ENCODE data around the gene B3GNT3.

Gene B3GNT3

GRCh38 chr19:17755443-17755890, 39.5 kb upstream of the B3GNT3 start:
- no peak overlapping the region for H3K9ac ChIP-seq (ENCODE audit: low read depth, low read length)
- no peaks in the 10 kb centered on the region for H3K4me1 ChIP-seq (ENCODE audit: control insufficient read depth, insufficient read depth, low read length)
- H3K27me3 ChIP-seq (ENCODE audit: control insufficient read depth, insufficient read depth, low read length), result no peaks in the 10 kb centered on the region
- H3K36me3 ChIP-seq (ENCODE audit: control insufficient read depth, insufficient read depth, low read length), result no peaks in the 10 kb centered on the region
- no peaks in the 10 kb centered on the region for H3K9me3 ChIP-seq (ENCODE audit: control insufficient read depth, insufficient read depth, low read length)
- H3K4me3 ChIP-seq (ENCODE audit: low read depth, low read length), result no peak overlapping the region

DNA sequence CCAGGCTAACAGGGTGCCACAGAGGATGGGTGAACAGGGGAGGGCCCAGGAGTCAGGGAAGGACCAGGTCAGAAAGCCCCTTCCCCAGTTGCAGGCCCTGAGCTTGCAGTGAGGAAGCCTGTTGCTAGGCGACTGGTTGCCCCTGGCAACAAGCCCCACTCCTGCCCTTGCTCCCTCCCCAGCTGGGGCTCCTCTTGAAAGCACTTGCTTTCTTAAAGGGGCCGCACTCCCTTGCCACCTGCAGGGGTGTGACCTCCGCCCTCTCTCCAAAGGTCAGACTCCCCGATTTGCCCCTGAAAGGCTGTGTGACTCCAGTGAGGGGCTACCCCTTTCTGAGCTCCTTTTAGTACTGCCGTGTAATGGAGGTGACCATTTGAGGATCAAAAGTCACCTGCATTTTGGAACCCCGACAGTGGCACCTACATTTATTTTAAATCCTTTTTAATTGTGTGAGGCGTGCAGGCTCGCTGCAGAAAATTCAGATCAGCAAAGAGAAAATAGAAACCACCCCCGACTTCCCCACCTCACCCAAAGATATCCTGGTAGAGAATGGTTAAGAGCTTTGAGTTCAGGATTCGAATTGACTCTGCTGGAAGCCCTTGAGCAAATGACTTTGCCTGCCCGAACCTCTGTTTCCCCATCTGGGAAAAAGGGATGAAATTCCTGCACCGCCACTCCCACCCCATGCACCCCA, 38.8 kb upstream of the B3GNT3 start:
- Histone ChIP-seq H3K36me3 (ENCODE audit: control insufficient read depth, insufficient read depth, low read length) (no peaks in the 10 kb centered on the region), H3K9ac (ENCODE audit: low read depth, low read length) (no peak overlapping the region), H3K4me1 (ENCODE audit: control insufficient read depth, insufficient read depth, low read length) (no peaks in the 10 kb centered on the region), H3K4me3 (ENCODE audit: low read depth, low read length) (no peak overlapping the region), H3K9me3 (ENCODE audit: control insufficient read depth, insufficient read depth, low read length) (no peaks in the 10 kb centered on the region), H3K27me3 (ENCODE audit: control insufficient read depth, insufficient read depth, low read length) (no peaks in the 10 kb centered on the region)

GRCh38 chr19:17757125-17757524, 37.8 kb upstream of the B3GNT3 start:
- Histone ChIP-seq H3K36me3 (ENCODE audit: control insufficient read depth, insufficient read depth, low read length) (no peaks in the 10 kb centered on the region), H3K9me3 (ENCODE audit: control insufficient read depth, insufficient read depth, low read length) (no peaks in the 10 kb centered on the region), H3K4me3 (ENCODE audit: low read depth, low read length) (no peak overlapping the region), H3K4me1 (ENCODE audit: control insufficient read depth, insufficient read depth, low read length) (no peaks in the 10 kb centered on the region), H3K9ac (ENCODE audit: low read depth, low read length) (no peak overlapping the region), H3K27me3 (ENCODE audit: control insufficient read depth, insufficient read depth, low read length) (no peaks in the 10 kb centered on the region)

GRCh38 chr19:17758515-17758914, 36.4 kb upstream of the B3GNT3 start:
- Histone ChIP-seq H3K9ac (ENCODE audit: low read depth, low read length) (no peak overlapping the region), H3K4me1 (ENCODE audit: control insufficient read depth, insufficient read depth, low read length) (no peaks in the 10 kb centered on the region), H3K36me3 (ENCODE audit: control insufficient read depth, insufficient read depth, low read length) (no peaks in the 10 kb centered on the region), H3K27me3 (ENCODE audit: control insufficient read depth, insufficient read depth, low read length) (no peaks in the 10 kb centered on the region), H3K4me3 (ENCODE audit: low read depth, low read length) (no peak overlapping the region), H3K9me3 (ENCODE audit: control insufficient read depth, insufficient read depth, low read length) (no peaks in the 10 kb centered on the region)

GRCh38 chr19:17761148-17761547, 33.8 kb upstream of the B3GNT3 start:
- no peaks in the 10 kb centered on the region for H3K9me3 ChIP-seq (ENCODE audit: control insufficient read depth, insufficient read depth, low read length)
- no peaks in the 10 kb centered on the region for H3K4me1 ChIP-seq (ENCODE audit: control insufficient read depth, insufficient read depth, low read length)
- no peak overlapping the region for H3K9ac ChIP-seq (ENCODE audit: low read depth, low read length)
- no peak overlapping the region for H3K4me3 ChIP-seq (ENCODE audit: low read depth, low read length)
- H3K36me3 ChIP-seq (ENCODE audit: control insufficient read depth, insufficient read depth, low read length), result no peaks in the 10 kb centered on the region
- no peaks in the 10 kb centered on the region for H3K27me3 ChIP-seq (ENCODE audit: control insufficient read depth, insufficient read depth, low read length)

DNA sequence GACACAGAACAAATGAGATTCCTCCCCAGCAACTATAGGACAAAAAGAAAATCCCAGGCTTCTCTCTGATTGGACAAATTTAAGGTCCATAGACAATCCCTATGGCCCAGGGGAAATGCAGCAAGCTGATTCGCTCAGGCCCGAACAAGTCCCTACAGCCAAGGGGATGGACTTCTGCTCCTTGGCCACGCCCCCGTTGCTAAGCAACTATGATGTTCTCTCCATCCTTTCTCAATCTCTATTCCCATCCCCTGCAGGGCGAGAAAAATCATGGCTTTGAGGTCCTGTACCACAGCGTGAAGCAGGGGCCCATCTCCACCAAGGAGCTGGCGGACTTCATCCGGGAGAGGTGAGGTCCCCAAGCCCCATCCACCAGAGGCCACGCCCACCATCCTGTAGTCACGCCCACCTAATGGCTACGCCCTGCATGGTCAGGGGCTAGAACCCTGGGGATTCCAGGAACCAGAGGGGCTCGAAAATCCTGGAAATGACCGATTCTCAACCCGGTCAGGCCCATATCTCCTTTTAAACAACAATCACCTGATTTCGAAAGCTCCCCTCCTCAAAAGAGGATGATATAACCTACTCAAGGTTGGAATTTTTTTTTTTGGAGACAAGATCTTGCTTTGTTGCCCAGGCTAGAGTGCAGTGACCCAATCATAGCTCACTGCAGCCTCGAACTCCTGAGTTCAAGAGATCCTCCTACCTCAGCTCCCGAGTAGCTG, 32.3 kb upstream of the B3GNT3 start:
- Histone ChIP-seq H3K36me3 (ENCODE audit: control insufficient read depth, insufficient read depth, low read length) (no peaks in the 10 kb centered on the region), H3K4me1 (ENCODE audit: control insufficient read depth, insufficient read depth, low read length) (no peaks in the 10 kb centered on the region), H3K4me3 (ENCODE audit: low read depth, low read length) (peak overlapping the region; percentile 35), H3K27me3 (ENCODE audit: control insufficient read depth, insufficient read depth, low read length) (no peaks in the 10 kb centered on the region), H3K9me3 (ENCODE audit: control insufficient read depth, insufficient read depth, low read length) (no peaks in the 10 kb centered on the region), H3K9ac (ENCODE audit: low read depth, low read length) (no peak overlapping the region)

GRCh38 chr19:17764348-17764747, 30.6 kb upstream of the B3GNT3 start:
- H3K27me3 ChIP-seq (ENCODE audit: control insufficient read depth, insufficient read depth, low read length), result no peaks in the 10 kb centered on the region
- H3K4me3 ChIP-seq (ENCODE audit: low read depth, low read length), result no peak overlapping the region
- H3K9me3 ChIP-seq (ENCODE audit: control insufficient read depth, insufficient read depth, low read length), result no peaks in the 10 kb centered on the region
- H3K36me3 ChIP-seq (ENCODE audit: control insufficient read depth, insufficient read depth, low read length), result no peaks in the 10 kb centered on the region
- no peaks in the 10 kb centered on the region for H3K4me1 ChIP-seq (ENCODE audit: control insufficient read depth, insufficient read depth, low read length)
- H3K9ac ChIP-seq (ENCODE audit: low read depth, low read length), result no peak overlapping the region

- Histone ChIP-seq H3K4me1 (ENCODE audit: control insufficient read depth, insufficient read depth, low read length) (no peaks in the 10 kb centered on the region), H3K9ac (ENCODE audit: low read depth, low read length) (no peak overlapping the region), H3K36me3 (ENCODE audit: control insufficient read depth, insufficient read depth, low read length) (no peaks in the 10 kb centered on the region), H3K27me3 (ENCODE audit: control insufficient read depth, insufficient read depth, low read length) (no peaks in the 10 kb centered on the region), H3K4me3 (ENCODE audit: low read depth, low read length) (no peak overlapping the region), H3K9me3 (ENCODE audit: control insufficient read depth, insufficient read depth, low read length) (no peaks in the 10 kb centered on the region)
These were observed 29.8 kb upstream of the B3GNT3 start for GRCh38 chr19:17765069-17765618.

DNA sequence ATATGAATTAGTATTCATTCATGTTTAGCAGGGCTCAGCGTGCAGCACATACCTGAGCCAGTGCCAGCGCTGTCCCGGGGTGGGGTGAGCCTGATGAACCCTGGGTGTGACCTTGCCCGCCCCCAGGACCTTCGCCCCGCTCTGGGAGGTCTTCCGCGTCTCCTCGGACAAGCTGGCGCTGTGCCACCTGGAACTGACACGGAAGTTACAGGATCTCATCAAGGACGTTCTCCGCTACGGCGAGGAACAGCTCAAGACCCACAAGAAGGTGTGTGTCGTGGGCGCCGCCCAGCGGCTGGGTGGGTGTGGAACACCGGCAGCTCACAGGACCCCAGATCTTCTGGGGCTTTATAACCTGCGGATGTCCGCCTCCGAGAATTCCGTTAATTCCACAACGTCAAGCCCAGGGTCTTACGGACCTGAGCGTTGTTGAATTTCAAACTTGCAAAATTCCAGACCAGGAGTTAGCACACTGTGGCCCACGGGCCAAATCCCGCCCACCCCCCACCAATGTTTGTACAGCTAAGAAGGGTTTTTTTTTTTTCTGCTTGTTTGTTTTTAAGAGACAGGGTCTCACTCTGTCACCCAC, 28.3 kb upstream of the B3GNT3 start:
- Histone ChIP-seq H3K4me3 (ENCODE audit: low read depth, low read length) (peak overlapping the region; percentile 27), H3K9ac (ENCODE audit: low read depth, low read length) (no peak overlapping the region), H3K36me3 (ENCODE audit: control insufficient read depth, insufficient read depth, low read length) (no peaks in the 10 kb centered on the region)

GRCh38 chr19:17767559-17767958, 27.4 kb upstream of the B3GNT3 start:
- Histone ChIP-seq H3K36me3 (ENCODE audit: control insufficient read depth, insufficient read depth, low read length) (peaks cover 5% of the 10 kb centered on the region), H3K9ac (ENCODE audit: low read depth, low read length) (no peak overlapping the region), H3K4me3 (ENCODE audit: low read depth, low read length) (no peak overlapping the region), H3K9me3 (ENCODE audit: control insufficient read depth, insufficient read depth, low read length) (no peaks in the 10 kb centered on the region), H3K27me3 (ENCODE audit: control insufficient read depth, insufficient read depth, low read length) (no peaks in the 10 kb centered on the region), H3K4me1 (ENCODE audit: control insufficient read depth, insufficient read depth, low read length) (no peaks in the 10 kb centered on the region)

More for the DNA sequence above, 28.3 kb upstream of the B3GNT3 start:
- no peaks in the 10 kb centered on the region for H3K27me3 ChIP-seq (ENCODE audit: control insufficient read depth, insufficient read depth, low read length)
- H3K4me1 ChIP-seq (ENCODE audit: control insufficient read depth, insufficient read depth, low read length), result no peaks in the 10 kb centered on the region
- no peaks in the 10 kb centered on the region for H3K9me3 ChIP-seq (ENCODE audit: control insufficient read depth, insufficient read depth, low read length)

GRCh38 chr19:17770613-17771012, 24.3 kb upstream of the B3GNT3 start:
- Histone ChIP-seq H3K36me3 (ENCODE audit: control insufficient read depth, insufficient read depth, low read length) (peaks cover 5% of the 10 kb centered on the region), H3K4me1 (ENCODE audit: control insufficient read depth, insufficient read depth, low read length) (no peaks in the 10 kb centered on the region)

More at GRCh38 chr19:17770613-17771012, 24.3 kb upstream of the B3GNT3 start:
- Histone ChIP-seq H3K9me3 (ENCODE audit: control insufficient read depth, insufficient read depth, low read length) (no peaks in the 10 kb centered on the region), H3K9ac (ENCODE audit: low read depth, low read length) (no peak overlapping the region), H3K27me3 (ENCODE audit: control insufficient read depth, insufficient read depth, low read length) (no peaks in the 10 kb centered on the region), H3K4me3 (ENCODE audit: low read depth, low read length) (no peak overlapping the region)

Data from iPS-15b (cell line).